ENCODE data around the gene BLMH.

BLMH gene

GRCh38 chr17:30334421-30334820 lies 42.7 kb upstream of the BLMH start:
- no peak for DNase-seq (ENCODE audit: low spot score)
- TF ChIP-seq CTCF (IDR thresholded peaks at IDR 0.05; ENCODE audit: extremely low read depth, insufficient read depth, missing control alignments), result no peak
- in situ Hi-C loops (cut with MboI; ENCODE audit: low pct_unique_long_range_greater_than_20kb, low sequenced_read_pairs, unreplicated experiment), result loop anchor here (5.0 to 25.0 kb wide), 2 partner anchors 227 to 378 kb away; no protein-coding TSS in a partner anchor

- TF ChIP-seq CTCF (IDR thresholded peaks at IDR 0.05; ENCODE audit: extremely low read depth, insufficient read depth, missing control alignments), result no peak
- in situ Hi-C loops (cut with MboI; ENCODE audit: low pct_unique_long_range_greater_than_20kb, low sequenced_read_pairs, unreplicated experiment), result loop anchor here (5.0 to 25.0 kb wide), 2 partner anchors 226 to 379 kb away; no protein-coding TSS in a partner anchor
- no peak for DNase-seq (ENCODE audit: low spot score)
Measured at GRCh38 chr17:30333503-30334360, 42.0 kb upstream of the BLMH start, which contains the start of gene TMIGD1. TMIGD1 (minus strand) TSS chr17:30334057; CDS start chr17:30332133, 1,924 bp downstream.

GRCh38 chr17:30332057-30332542 lies 40.4 kb upstream of the BLMH start:
- TF ChIP-seq CTCF (IDR thresholded peaks at IDR 0.05; ENCODE audit: extremely low read depth, insufficient read depth, missing control alignments), result no peak
- in situ Hi-C loops (cut with MboI; ENCODE audit: low pct_unique_long_range_greater_than_20kb, low sequenced_read_pairs, unreplicated experiment), result loop anchor here (5.0 to 25.0 kb wide), 2 partner anchors 225 to 380 kb away; no protein-coding TSS in a partner anchor
- DNase-seq (ENCODE audit: low spot score), result peak; percentile 10

- DNase-seq (ENCODE audit: low spot score), result no peak
- no peak for TF ChIP-seq CTCF (IDR thresholded peaks at IDR 0.05; ENCODE audit: extremely low read depth, insufficient read depth, missing control alignments)
- in situ Hi-C loops (cut with MboI; ENCODE audit: low pct_unique_long_range_greater_than_20kb, low sequenced_read_pairs, unreplicated experiment), result loop anchor here (25.0 kb wide), 1 partner anchor 385 kb away; no protein-coding TSS in a partner anchor
Measured at GRCh38 chr17:30326809-30327208, 35.1 kb upstream of the BLMH start.

- in situ Hi-C loops (cut with MboI; ENCODE audit: low pct_unique_long_range_greater_than_20kb, low sequenced_read_pairs, unreplicated experiment), result loop anchor here (25.0 kb wide), 1 partner anchor 388 kb away; no protein-coding TSS in a partner anchor
- DNase-seq (ENCODE audit: low spot score), result no peak
- no peak for TF ChIP-seq CTCF (IDR thresholded peaks at IDR 0.05; ENCODE audit: extremely low read depth, insufficient read depth, missing control alignments)
Measured at GRCh38 chr17:30324723-30325122, 33.0 kb upstream of the BLMH start.

- DNase-seq (ENCODE audit: low spot score), result peak; percentile 40
- in situ Hi-C loops (cut with MboI; ENCODE audit: low pct_unique_long_range_greater_than_20kb, low sequenced_read_pairs, unreplicated experiment), result no loop called here
- no peak for TF ChIP-seq CTCF (IDR thresholded peaks at IDR 0.05; ENCODE audit: extremely low read depth, insufficient read depth, missing control alignments)
Measured at GRCh38 chr17:30323895-30324319, 32.2 kb upstream of the BLMH start.
